SK-N-SH treated with all-trans-retinoic acid at 6 μM for 48 hours (cell line): ENCODE measurements around the gene CGN.

Experiments used
- ARNTL ChIP-seq: fragments of 450-650 bp; formaldehyde crosslinking; IDR thresholded peaks from 2 replicates; pipeline ENCODE4 v1.5.0; 2020; ENCODE audit warnings: low read depth, mild to moderate bottlenecking, moderate library complexity, borderline replicate concordance
- BACH2 ChIP-seq: fragments of 250-450 bp; sonication (Bioruptor Pico); IDR thresholded peaks from 2 replicates; pipeline ENCODE4 v1.9.0; 2021; ENCODE audit warnings: mild to moderate bottlenecking, borderline replicate concordance
- CREB5 ChIP-seq: fragments of 250-450 bp; sonication (Bioruptor Pico); IDR thresholded peaks from 2 replicates; pipeline ENCODE4 v1.5.1; 2020; ENCODE audit warnings: low read depth, mild to moderate bottlenecking, moderate library complexity
- PATZ1 ChIP-seq: fragments of 250-450 bp; sonication (Bioruptor Pico); IDR thresholded peaks from 2 replicates; pipeline ENCODE4 v1.8.0; 2020; ENCODE audit warnings: mild to moderate bottlenecking, moderate library complexity, borderline replicate concordance
- POU6F1 ChIP-seq: fragments of 250-450 bp; sonication (Bioruptor Pico); IDR thresholded peaks from 2 replicates; pipeline ENCODE4 v1.8.0; 2021; ENCODE audit warnings: low read depth, mild to moderate bottlenecking, moderate library complexity, borderline replicate concordance
- RARB ChIP-seq: fragments of 250-450 bp; sonication (Bioruptor Pico); IDR thresholded peaks from 2 replicates; pipeline ENCODE4 v1.8.0; 2021; ENCODE audit warnings: mild to moderate bottlenecking, moderate library complexity
- TCF4 ChIP-seq: fragments of 250-450 bp; sonication (Bioruptor Pico); IDR thresholded peaks from 2 replicates; pipeline ENCODE4 v1.8.0; 2021; ENCODE audit warnings: mild to moderate bottlenecking, moderate library complexity, borderline replicate concordance
- ZFP30 ChIP-seq: fragments of 450-650 bp; formaldehyde crosslinking; IDR thresholded peaks from 2 replicates; pipeline ENCODE4 v1.5.0; 2022; ENCODE audit warnings: mild to moderate bottlenecking, moderate library complexity

- no peak for TF ChIP-seq TCF4 (CRISPR knock-in tag)
- no peak for TF ChIP-seq ZFP30 (CRISPR knock-in tag)
- no peak for TF ChIP-seq PATZ1
- TF ChIP-seq RARB (CRISPR knock-in tag) = no peak
- TF ChIP-seq BACH2 (CRISPR knock-in tag) = no peak
- no peak for TF ChIP-seq POU6F1 (CRISPR knock-in tag)
- TF ChIP-seq ARNTL (CRISPR knock-in tag) = no peak
- TF ChIP-seq CREB5 (CRISPR knock-in tag) = no peak
These were observed 34.1 kb upstream of the CGN start for GRCh38 chr1:151477066-151477465.
